HG03442 (cell line): Measurements from ENCODE around the gene SPRR2F.
"Not testable (repeated sequence)": the region's sequence is repeated elsewhere in the genome, so short reads cannot be mapped to it uniquely, and the experiment has no call there.

Experiments
- ATAC-seq: cut with Tn5 transposase; IDR thresholded peaks from one replicate; pipeline ENCODE4 v1.9.1; 2021; ENCODE audit warnings: mild to moderate bottlenecking, moderate library complexity; ENCODE audit not compliant: unreplicated experiment

Gene SPRR2F, protein sequence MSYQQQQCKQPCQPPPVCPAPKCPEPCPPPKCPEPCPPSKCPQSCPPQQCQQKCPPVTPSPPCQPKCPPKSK

DNA sequence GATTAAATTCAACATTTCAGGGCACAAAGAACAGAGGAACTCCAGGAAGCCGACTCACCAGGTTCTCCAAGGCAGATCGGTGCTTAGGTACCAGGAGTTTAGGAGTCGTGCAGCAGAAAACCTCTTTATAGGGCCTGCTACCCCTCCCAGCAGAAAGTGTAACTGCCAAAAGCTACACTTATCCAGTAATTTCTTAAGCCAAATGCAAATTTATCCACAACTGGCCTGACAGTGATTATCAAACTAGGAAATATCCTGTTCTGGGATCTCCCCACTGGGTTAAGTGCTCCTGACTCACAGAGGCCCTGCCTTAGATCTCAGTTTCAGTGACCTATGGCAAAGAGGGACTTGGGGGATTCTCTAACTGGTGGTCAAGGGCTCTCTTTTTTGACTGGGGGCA, at the start of gene SPRR2F:
TSS of gene SPRR2F (minus strand) at position 101 of the 400 bp plus-strand sequence. CDS start 783 bp downstream, outside the sequence.
- ATAC-seq = no peak

DNA sequence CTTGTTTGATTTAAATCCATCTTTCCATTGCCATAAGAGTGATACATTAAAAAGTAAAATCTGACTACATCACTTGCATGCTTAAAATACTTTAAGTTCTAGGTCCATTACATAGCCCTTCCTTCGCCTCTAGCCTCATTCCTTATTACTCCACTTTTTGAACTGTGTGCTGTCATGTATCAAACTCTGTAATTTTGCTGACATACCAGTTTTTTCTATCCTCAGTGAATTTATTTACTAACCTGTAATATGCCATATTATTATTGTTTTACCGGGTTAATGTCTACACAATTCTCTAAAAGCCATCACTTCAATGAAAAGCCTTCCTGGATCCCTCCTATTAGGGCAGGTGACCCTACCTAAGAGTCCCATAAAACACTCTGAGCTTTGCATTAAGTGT, 42.2 kb upstream of the SPRR2F start:
- no peak for ATAC-seq

DNA sequence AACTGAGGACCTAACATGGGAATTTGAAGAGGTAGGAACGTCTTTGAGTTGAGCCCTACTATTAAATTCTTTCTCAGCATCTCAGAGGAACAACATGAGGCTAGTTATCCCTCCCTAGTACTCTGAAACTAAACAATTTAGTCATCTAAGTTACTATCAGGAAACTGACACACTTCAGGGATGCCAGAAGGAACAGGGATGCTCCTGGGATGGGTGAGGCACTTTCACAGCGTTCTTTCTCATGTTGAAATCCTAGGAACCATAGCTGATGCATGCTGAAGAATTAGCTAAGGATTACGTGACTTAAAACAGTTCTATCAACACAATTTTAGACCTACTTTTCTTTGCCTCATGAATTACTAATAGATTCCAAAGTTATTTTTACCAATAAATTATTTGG, 39.2 kb upstream of the SPRR2F start:
- no peak for ATAC-seq

DNA sequence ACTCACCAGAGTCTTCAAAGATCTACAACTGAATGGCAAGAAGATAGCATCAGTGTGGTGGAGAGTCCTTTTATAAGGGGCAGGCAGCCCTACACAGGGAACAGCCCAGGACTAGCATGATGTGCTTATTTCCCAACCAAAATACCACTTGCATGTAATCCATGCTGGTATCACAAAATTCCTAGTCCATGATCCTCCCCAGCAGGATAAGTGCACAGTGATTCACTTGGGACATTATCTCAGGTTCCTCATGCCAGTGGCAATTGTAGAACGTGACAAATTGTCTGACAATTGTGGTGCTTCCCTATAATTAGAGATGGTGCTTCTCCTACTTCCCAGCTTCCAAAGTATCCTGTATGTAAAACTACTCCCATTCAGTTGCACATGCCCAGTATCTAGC, 37.5 kb upstream of the SPRR2F start, which contains the start of gene SPRR2G:
TSS of gene SPRR2G (minus strand) at position 45 of the 400 bp plus-strand sequence. CDS start 780 bp downstream, outside the sequence.
- no peak for ATAC-seq

DNA sequence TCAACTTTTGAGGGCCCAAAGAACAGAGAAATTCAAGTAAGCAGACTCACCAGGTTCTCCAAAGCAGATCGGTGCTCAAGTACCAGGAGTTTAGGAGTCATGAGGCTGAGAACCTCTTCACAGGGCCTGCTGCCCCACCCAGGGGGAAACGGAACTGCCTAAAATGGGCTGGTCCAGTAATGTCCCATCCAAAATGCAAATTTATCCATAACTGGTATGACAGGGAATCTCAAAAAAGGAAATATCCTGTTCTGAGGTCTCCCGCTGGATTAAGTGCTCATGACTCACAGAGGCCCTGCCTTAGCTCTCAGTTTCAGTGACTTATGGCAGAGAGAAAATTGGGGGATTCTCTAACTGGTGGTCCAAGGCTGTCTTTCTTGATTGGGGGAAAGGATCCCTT, 28.1 kb upstream of the SPRR2F start:
- ATAC-seq = no peak

DNA sequence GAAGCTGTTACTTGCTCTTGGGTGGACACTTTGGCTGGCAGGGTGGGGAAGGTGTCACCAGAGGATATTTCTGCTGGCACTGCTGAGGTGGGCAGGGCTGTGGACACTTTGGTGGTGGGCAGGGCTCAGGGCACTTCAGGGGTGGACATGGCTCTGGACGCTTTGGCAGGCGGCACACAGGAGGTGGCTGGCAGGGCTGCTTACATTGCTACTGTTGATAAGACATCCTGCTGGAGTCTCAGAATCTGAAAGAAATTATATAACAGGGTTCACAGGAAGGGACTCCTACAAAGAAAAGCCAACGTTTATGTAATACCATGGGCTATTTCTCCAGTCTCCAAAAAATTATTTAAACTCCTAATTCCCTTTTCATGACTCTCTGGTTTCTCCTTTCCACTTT, 27.2 kb upstream of the SPRR2F start:
- ATAC-seq = no peak

DNA sequence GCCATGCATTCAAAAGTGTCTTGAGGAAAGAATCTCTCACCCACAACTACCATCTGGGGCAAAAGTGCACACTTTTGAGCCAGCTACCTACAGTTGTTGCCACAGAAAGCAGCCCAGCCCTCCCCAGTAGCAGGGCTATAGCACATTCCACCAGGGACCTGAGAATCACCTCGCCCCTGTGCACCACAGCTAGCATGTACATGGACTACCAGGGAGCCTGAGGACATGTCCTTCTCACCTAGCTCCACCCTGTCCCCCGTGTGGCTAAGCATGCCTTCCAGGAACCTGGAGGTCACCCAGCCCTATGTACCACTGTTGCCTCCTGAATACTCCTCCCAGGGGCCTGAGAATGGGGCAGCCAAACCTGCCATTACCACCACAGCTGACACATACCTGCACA, 20.4 kb upstream of the SPRR2F start:
- ATAC-seq = no peak

DNA sequence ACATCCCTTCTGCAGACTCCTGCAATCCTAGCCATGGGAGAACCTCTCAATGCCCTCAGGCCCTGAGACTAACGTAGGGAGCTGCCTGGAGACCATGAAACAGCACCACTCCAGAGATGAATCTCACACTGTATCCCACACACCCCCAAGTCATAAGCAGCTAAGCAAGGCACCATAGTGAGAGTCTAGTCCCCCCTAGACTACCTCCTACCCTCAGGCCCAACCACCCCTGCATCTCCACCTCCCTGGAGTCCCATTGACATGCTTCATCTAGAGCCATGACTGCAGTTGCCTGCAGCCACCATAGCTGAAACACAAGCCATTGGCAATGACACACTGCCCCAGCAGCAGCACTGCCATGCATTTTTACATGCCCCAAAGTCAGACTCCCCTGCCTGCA, 20.0 kb upstream of the SPRR2F start:
- ATAC-seq = no peak

DNA sequence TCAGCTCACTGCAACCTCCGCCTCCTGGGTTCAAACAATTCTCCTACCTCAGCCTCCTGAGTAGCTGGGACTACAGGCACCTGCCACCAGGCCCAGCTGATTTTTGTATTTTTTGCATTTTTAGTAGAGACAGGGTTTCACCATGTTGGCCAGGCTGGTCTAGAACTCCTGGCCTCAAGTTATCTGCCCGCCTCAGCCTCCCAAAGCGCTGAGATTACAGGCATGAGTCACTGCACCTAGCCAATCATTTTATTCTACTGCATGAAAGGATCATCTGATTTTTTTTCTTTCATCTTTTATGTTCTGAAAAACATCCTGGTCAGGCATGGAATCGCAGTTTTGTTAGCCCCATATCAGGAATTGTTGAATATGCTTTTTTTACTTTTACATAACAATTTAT, 15.4 kb upstream of the SPRR2F start:
- not testable (repeated sequence) for ATAC-seq

DNA sequence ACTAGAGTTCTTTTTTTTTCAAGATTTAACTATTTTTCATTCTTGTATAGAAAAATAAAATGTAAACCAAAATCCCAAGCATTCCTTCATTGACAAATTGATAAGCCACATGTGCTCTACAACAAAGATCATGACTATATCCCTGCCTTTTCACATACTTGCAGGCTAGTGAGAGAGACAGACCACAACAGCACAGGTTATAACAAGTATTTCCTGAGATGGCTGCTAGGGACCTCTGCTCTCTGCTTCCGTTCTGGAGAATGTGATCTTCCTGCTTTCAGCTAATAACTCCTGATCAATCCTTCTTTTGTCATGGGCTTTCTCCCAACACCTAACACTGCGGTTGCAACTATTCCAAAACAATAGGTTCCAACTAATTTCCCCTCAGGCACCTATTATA, 14.0 kb upstream of the SPRR2F start:
- ATAC-seq = no peak

DNA sequence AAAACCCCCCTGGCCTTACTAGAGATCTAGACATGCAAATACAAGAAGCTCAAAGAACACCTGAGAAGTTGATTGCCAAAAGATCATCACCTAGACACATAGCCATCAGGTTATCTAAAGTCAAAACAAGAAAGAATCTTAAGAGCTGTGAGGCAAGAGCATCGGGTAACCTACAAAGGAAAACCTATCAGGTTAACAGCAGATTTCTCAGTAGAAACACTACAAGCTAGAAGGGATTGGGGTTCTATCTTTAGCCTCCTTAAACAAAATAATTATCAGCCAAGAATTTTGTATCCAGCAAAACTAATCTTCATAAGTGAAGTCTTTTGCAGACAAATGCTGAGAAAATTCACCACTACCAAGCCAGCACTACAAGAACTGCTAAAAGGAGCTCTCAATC, 12.2 kb upstream of the SPRR2F start:
- no peak for ATAC-seq

DNA sequence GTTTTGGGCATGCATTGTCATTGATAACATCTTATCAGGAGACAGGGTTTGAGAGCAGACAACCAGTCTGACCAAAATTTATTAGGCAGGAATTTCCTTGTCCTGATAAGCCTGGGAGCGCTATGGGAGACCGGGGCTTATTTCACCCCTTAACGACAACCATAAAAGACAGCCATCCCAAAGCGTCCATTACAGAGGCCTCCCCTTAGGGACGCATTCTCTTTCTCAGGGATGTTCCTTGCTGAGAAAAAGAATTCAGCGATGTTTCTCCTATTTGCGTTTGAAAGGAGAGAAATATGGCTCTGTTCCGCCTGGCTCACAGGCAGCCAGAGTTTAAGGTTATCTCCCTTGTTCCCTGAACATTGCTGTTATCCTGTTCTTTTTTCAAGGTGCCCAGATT, 10.5 kb upstream of the SPRR2F start:
- ATAC-seq = not testable (repeated sequence)

DNA sequence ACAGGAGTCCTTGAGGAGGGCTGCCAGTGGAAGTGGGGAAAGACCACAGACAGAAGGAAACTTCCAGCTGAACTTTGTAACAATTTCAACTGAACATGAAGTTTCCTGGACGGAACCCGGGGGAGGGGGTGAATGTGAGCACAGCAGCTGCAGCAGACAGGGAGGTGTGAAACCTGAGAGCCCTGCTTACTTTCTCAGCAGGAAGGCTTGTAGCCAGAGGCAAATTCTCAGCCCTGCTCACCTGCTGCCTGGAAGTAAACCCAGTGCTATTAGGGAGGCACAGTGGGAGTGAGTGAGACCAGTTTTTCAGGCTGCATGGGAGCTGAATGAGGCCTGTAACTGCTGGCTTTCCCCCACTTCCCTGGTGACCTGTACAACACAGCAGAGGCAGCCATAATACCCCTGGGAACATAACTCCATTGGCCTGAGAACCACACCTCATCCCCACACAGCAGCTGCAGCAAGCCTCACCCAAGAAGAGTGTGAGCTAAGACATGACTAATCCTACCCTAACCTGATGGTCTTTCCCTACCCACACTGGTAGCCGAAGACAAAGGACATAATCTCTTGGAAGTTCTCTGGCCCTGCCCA, 9.6 kb upstream of the SPRR2F start:
- no peak for ATAC-seq

DNA sequence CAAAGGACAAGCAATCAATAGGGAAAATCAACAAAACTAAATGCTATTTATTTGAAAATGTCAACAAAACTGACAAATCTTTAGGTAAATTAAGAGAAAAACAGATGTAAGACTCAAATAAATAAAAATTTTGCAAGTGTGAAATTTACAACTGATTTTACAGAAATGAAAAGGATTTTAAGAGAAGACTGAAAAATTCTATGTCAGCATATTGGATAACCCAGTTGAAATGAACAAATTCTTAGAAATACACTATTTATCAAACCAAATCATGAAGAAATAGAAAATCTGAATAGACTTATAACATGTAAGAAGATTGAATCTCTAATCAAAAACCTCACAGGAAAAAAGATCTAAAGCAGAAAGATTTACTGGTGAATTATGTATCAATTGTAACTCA, 7.6 kb upstream of the SPRR2F start:
- ATAC-seq = no peak

DNA sequence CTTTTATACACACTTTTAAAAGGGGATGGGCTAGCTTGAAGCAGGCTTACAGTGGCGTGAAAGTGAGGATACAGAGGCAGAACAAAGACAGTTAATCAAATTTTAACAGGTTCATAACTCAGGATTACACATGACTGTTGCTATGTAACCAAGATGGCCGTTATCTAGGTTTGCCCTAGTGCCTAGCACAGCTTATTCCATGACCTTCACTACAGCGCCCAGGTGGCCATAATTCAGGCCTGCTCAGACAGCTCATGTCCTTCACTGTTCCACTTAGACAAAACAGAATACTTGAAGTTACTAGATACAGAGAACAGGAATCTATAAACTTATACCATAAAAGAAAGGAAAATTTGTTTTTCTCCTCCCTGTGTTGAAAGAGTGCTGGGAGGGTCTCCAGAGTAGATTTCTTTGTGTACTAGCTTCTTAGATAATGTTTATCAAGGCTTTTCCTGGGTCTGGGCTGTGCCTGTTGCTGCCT, 6.2 kb upstream of the SPRR2F start:
- ATAC-seq = no peak

DNA sequence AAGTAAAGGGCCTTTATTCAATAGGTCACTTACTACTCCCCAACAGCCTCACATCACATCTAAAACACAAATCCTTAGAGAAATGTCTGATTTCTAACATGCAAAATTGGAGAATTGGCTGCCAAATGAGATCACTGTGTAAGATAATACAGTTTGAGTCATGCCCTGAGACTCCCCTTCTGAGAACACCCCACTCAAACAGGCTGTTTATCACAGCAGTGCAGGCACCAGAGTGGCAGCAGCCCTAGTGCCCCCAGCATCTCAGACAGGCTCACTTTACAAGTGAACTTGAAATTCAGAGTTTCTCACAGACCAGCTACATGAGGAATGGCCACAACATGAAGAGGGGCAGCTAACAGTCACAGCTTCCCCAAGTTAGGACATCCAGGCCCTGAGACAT, 1.9 kb upstream of the SPRR2F start:
- not testable (repeated sequence) for ATAC-seq

DNA sequence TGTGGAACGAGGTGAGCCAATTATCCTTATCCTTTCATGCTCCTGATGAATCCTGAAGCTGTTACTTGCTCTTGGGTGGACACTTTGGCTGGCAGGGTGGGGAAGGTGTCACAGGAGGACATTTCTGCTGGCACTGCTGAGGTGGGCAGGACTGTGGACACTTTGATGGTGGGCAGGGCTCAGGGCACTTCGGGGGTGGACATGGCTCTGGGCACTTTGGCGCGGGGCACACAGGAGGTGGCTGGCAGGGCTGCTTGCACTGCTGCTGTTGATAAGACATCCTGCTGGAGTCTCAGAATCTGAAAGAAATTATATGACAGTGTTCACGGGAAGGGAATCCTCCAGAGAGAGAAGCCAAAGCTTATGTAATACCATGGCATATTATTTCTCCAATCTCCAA, 862 bp downstream of the SPRR2F start:
- ATAC-seq = not testable (repeated sequence)

DNA sequence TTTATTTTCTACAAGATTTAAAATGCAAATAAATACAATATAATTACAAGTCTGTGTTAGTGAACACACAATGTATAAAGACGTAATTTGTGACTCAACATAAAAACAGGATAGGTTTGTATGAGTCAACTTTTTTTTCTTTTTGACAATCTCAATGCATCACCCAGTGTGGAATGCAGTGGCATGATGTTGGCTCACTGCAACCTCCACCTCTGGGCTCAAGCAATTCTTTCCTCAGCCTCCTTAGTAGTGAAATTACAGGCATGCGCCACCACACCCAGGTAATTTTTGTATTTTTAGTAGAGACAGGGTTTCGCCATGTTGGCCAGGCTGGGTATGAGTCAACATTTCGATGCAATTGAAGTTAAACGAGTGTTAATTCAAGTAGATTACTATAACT, 13.1 kb downstream of the SPRR2F start:
- no peak for ATAC-seq

DNA sequence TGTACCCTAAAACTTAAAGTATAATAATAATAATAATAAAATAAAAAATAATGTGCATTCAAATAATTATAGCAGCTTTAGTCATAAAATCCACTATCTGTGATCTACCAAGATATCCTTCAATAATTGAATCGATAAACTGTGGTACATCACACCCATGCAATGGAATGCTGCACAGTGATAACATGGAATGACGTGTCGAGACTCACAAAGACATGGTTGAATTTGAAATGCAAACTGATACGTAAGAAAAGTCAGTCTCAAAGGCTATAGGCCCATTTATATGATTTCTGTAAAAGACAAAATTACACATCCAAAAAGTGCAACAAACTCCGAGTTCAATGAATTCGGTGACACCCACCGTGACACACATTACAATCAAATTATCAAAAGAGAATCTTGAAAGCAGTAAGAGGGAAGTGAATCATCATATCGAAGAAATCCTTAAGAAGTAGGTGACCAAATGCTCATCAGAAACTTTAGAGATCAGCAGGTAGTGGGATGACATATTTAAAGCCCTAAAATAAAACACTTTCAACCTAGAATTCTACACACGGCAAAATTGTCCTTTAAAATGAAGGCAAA, 13.8 kb downstream of the SPRR2F start:
- ATAC-seq = no peak

DNA sequence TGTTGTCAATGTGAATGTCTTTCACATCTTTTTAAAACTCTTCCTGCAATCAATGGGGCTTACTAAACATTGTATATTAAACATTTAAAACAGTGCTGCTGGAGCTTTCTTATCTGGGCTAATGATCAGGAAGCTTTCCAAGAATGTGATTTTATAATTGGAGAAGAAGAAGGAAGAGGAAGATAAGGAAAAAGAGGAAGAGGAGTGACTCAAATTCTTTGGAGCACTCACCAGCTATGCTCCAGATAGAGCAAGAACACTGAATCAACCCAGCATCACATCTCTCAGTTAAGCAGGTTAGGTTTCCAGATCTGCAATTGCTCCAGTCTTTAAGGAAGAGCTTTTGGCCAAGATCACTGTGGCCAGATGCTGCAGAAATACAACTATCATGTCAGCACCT, 17.6 kb downstream of the SPRR2F start:
- no peak for ATAC-seq

DNA sequence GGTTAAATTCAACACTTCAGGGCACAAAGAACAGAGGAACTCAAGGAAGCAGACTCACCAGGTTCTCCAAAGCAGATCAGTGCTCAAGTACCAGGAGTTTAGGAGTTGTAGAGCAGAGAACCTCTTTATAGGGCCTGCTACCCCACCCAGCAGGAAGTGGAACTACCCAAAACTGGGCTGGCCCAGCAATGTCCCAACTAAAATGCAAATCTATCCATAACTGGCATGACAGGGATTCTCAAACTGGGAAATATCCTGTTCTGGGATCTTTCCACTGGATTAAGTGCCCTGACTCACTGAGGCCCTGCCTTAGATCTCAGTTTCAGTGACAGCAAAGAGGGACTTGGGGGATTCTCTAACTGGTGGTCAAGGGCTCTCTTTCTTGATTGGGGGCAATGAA, 18.9 kb downstream of the SPRR2F start, which contains the start of gene SPRR2E:
TSS of gene SPRR2E (minus strand) at position 101 of the 400 bp plus-strand sequence. CDS start 775 bp downstream, outside the sequence.
- no peak for ATAC-seq

DNA sequence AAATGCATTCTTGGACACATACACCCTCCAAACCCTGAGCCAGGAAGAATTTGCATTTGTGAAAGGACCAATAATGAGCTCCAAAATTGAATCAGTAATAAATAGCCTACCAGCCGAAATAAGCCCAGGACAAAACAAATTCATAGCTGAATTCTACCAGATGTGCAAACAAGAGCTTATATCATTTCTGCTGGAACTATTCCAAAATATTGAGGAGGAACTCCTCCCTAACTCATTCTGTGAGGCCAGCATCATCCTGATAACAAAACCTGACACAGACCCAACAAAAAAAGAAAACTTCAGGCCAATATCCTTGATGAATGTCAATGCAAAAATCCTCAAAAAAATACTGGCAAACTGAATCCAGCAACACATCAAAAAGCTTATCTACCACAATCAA, 25.7 kb downstream of the SPRR2F start:
- no peak for ATAC-seq
